ENCODE measurements around the gene DNAH12. TPM values are rescaled to one million over a fixed set of nuclear protein-coding genes. Genes with fewer than 3 reads are reported as not detected.

Gene DNAH12
- total RNA-seq, 1 donor from 2014 or later, result not detected

- H3K9me3 Mint-ChIP-seq, result no peaks in the 10 kb centered on the region
- H3K36me3 Mint-ChIP-seq (ENCODE audit: low read depth), result peaks cover 23% of the 10 kb centered on the region
- H3K4me3 Mint-ChIP-seq (ENCODE audit: low read depth), result no peak overlapping the region
These were observed 268.8 kb downstream of the DNAH12 start for GRCh38 chr3:57275393-57275792.

GRCh38 chr3:57274845-57275244 is 269.3 kb downstream of the DNAH12 start:
- no peak overlapping the region for H3K27ac Mint-ChIP-seq
- H3K27me3 Mint-ChIP-seq (ENCODE audit: low read depth), result no peaks in the 10 kb centered on the region
- DNase-seq (ENCODE audit: low spot score), result no peak
- peaks cover 24% of the 10 kb centered on the region for H3K36me3 Mint-ChIP-seq (ENCODE audit: low read depth)
- H3K9me3 Mint-ChIP-seq, result no peaks in the 10 kb centered on the region
- H3K4me3 Mint-ChIP-seq (ENCODE audit: low read depth), result no peak overlapping the region
- intact Hi-C loops (cut with micrococcal nuclease), result no loop called here
- no peaks in the 10 kb centered on the region for H3K4me1 Mint-ChIP-seq (ENCODE audit: low read depth)

More at GRCh38 chr3:57275393-57275792, 268.8 kb downstream of the DNAH12 start:
- no peak for DNase-seq (ENCODE audit: low spot score)
- intact Hi-C loops (cut with micrococcal nuclease), result no loop called here
- H3K27me3 Mint-ChIP-seq (ENCODE audit: low read depth), result no peaks in the 10 kb centered on the region
- H3K4me1 Mint-ChIP-seq (ENCODE audit: low read depth), result no peaks in the 10 kb centered on the region
- H3K27ac Mint-ChIP-seq, result no peak overlapping the region

- Mint-ChIP-seq H3K4me1 (ENCODE audit: low read depth) (no peaks in the 10 kb centered on the region), H3K9me3 (peaks cover 11% of the 10 kb centered on the region), H3K27ac (no peak overlapping the region), H3K4me3 (ENCODE audit: low read depth) (no peak overlapping the region), H3K36me3 (ENCODE audit: low read depth) (peaks cover 73% of the 10 kb centered on the region), H3K27me3 (ENCODE audit: low read depth) (no peaks in the 10 kb centered on the region)
- DNase-seq (ENCODE audit: low spot score), result no peak
- intact Hi-C loops (cut with micrococcal nuclease), result no loop called here
These were observed 275.7 kb downstream of the DNAH12 start for GRCh38 chr3:57268416-57268815.

GRCh38 chr3:57261929-57262328 is 282.2 kb downstream of the DNAH12 start:
- no peak overlapping the region for H3K27ac Mint-ChIP-seq
- H3K9me3 Mint-ChIP-seq, result peaks cover 14% of the 10 kb centered on the region
- no peak for DNase-seq (ENCODE audit: low spot score)
- peaks cover 89% of the 10 kb centered on the region for H3K36me3 Mint-ChIP-seq (ENCODE audit: low read depth)
- intact Hi-C loops (cut with micrococcal nuclease), result no loop called here
- no peak overlapping the region for H3K4me3 Mint-ChIP-seq (ENCODE audit: low read depth)
- H3K27me3 Mint-ChIP-seq (ENCODE audit: low read depth), result no peaks in the 10 kb centered on the region
- no peaks in the 10 kb centered on the region for H3K4me1 Mint-ChIP-seq (ENCODE audit: low read depth)

- Mint-ChIP-seq H3K9me3 (peaks cover 14% of the 10 kb centered on the region), H3K27ac (no peak overlapping the region), H3K4me1 (ENCODE audit: low read depth) (no peaks in the 10 kb centered on the region), H3K4me3 (ENCODE audit: low read depth) (no peak overlapping the region), H3K36me3 (ENCODE audit: low read depth) (peaks cover 82% of the 10 kb centered on the region), H3K27me3 (ENCODE audit: low read depth) (no peaks in the 10 kb centered on the region)
- DNase-seq (ENCODE audit: low spot score), result no peak
- intact Hi-C loops (cut with micrococcal nuclease), result no loop called here
These were observed 283.0 kb downstream of the DNAH12 start for GRCh38 chr3:57261119-57261518.

- Mint-ChIP-seq H3K27ac (no peak overlapping the region), H3K4me1 (ENCODE audit: low read depth) (no peaks in the 10 kb centered on the region), H3K27me3 (ENCODE audit: low read depth) (no peaks in the 10 kb centered on the region), H3K36me3 (ENCODE audit: low read depth) (peaks cover 62% of the 10 kb centered on the region), H3K4me3 (ENCODE audit: low read depth) (no peak overlapping the region), H3K9me3 (no peaks in the 10 kb centered on the region)
- intact Hi-C loops (cut with micrococcal nuclease), result no loop called here
- DNase-seq (ENCODE audit: low spot score), result no peak
These were observed 286.5 kb downstream of the DNAH12 start for GRCh38 chr3:57257678-57258077.

GRCh38 chr3:57256844-57257243 is 287.3 kb downstream of the DNAH12 start:
- DNase-seq (ENCODE audit: low spot score), result no peak
- H3K27me3 Mint-ChIP-seq (ENCODE audit: low read depth), result no peaks in the 10 kb centered on the region
- no peak overlapping the region for H3K4me3 Mint-ChIP-seq (ENCODE audit: low read depth)
- peaks cover 58% of the 10 kb centered on the region for H3K36me3 Mint-ChIP-seq (ENCODE audit: low read depth)
- H3K27ac Mint-ChIP-seq, result no peak overlapping the region
- no peaks in the 10 kb centered on the region for H3K9me3 Mint-ChIP-seq
- H3K4me1 Mint-ChIP-seq (ENCODE audit: low read depth), result no peaks in the 10 kb centered on the region
- intact Hi-C loops (cut with micrococcal nuclease), result no loop called here

- Mint-ChIP-seq H3K27me3 (ENCODE audit: low read depth) (no peaks in the 10 kb centered on the region), H3K4me3 (ENCODE audit: low read depth) (no peak overlapping the region), H3K36me3 (ENCODE audit: low read depth) (peaks cover 40% of the 10 kb centered on the region), H3K4me1 (ENCODE audit: low read depth) (no peaks in the 10 kb centered on the region), H3K27ac (no peak overlapping the region), H3K9me3 (no peaks in the 10 kb centered on the region)
- DNase-seq (ENCODE audit: low spot score), result no peak
- intact Hi-C loops (cut with micrococcal nuclease), result no loop called here
These were observed 291.7 kb downstream of the DNAH12 start for GRCh38 chr3:57252404-57252803.

GRCh38 chr3:57244946-57245345 is 299.2 kb downstream of the DNAH12 start:
- Mint-ChIP-seq H3K27ac (no peak overlapping the region), H3K27me3 (ENCODE audit: low read depth) (no peaks in the 10 kb centered on the region), H3K4me1 (ENCODE audit: low read depth) (no peaks in the 10 kb centered on the region), H3K4me3 (ENCODE audit: low read depth) (no peak overlapping the region), H3K9me3 (no peaks in the 10 kb centered on the region), H3K36me3 (ENCODE audit: low read depth) (peaks cover 66% of the 10 kb centered on the region)
- DNase-seq (ENCODE audit: low spot score), result no peak
- intact Hi-C loops (cut with micrococcal nuclease), result no loop called here

Other genes starting within 250 kb of the DNAH12 start
- gene PDE12, start 11.9 kb upstream of the DNAH12 start, total RNA-seq, result 26.4 and 28.1 TPM in 2 replicates
- 93.6 and 95.6 TPM in 2 replicates for gene ARF4, start 53.0 kb upstream of the DNAH12 start, total RNA-seq
- 21.4 and 24.3 TPM in 2 replicates for gene DENND6A, start 148.7 kb upstream of the DNAH12 start, total RNA-seq
- gene SLMAP, start 212.0 kb upstream of the DNAH12 start, total RNA-seq, result 58.2 TPM in 2 replicates

Data from activated T-helper 2 cell treated with anti-CD3 and anti-CD28 coated beads, Interferon-gamma antibody, Interleukin-2, Interleukin-4, amounts not matched to agents 10 μg/mL and 5 μg/mL and 100 μg/mL, durations not matched to agents 14 hours and 24 hours and 36 hours (primary cell).